C4-2B (cell line): ENCODE data around the gene SPTLC1.
"Not testable (repeated sequence)": the region's sequence is repeated elsewhere in the genome, so short reads cannot be mapped to it uniquely, and the experiment has no call there.

ENCODE experiments used
- H3K27ac ChIP-seq: fragments of 450-650 bp; 2 replicates; pipeline ENCODE4 v1.5.1; 2017
- CTCF ChIP-seq: fragments of 450-650 bp; conservative IDR thresholded peaks from 2 replicates; pipeline ENCODE4 v1.5.1; 2017; ENCODE audit warnings: mild to moderate bottlenecking
- ZFX ChIP-seq: fragments of 450-650 bp; IDR thresholded peaks from 2 replicates; pipeline ENCODE4 v1.6.1; 2017

The SPTLC1 gene

DNA sequence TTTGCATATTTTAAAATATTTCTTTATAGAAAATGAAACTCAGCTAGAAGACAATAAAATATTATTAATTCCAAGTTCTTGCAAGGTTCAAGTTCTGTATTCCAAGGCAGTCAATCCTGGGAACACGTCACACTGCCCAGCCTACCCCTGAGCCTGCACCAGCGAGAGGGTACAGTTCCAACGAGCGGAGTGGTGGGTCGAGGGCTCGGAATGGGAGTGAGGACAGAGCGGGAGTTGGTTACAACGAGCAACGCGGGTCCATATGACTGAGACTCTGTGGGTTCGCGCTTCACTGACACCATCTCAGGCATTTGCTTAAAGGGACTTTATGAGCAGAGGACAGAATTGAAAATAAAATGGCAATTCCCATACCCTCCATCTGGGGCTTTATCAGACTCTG is 40.0 kb upstream of the SPTLC1 start:
- TF ChIP-seq ZFX: no peak
- TF ChIP-seq CTCF: no peak
- no peak overlapping the region for H3K27ac ChIP-seq

DNA sequence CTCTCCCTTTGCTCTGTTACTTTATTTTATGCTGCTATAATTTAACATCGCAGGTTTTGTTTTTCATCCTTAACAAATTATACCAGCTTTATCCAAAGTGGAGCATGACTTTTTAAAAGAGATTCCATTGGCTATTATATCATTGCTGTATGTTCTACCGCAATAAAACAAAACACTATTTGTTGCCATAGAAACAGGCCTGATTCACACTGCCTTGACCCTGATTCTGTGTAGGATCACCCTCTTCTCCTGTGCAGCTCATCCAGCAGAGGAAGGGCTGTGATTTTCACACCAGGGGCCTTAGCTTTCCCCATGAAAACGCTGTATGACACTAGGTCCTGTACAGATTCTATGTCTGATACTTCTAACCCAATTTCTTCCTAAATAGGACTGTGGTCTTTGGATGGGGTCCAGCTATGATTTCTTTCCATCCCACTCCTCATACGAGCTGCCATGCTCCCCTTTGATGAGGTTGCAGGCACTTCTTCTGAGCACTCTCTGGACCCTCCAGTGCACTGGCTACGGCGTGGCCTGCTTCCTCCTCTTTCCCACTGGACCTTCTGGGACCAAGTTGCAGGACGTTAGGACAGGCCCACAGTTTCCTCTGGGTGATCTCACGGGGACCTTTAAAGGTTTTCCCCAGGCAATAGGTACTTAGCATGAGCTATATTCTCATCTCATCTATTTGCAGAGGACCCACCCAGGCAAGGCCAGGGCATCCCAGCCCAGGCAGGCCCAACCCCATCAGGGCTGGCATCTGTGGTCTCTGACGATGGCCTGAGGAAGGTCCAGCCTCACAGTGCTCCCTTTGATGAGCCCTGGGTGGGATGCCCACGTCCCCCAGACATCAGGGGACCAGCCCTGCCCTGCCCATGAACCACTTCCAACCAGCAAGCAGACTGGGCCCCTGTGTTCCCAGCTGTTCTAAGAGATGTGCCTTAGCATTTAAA is 38.5 kb upstream of the SPTLC1 start:
- H3K27ac ChIP-seq: not testable (repeated sequence)

DNA sequence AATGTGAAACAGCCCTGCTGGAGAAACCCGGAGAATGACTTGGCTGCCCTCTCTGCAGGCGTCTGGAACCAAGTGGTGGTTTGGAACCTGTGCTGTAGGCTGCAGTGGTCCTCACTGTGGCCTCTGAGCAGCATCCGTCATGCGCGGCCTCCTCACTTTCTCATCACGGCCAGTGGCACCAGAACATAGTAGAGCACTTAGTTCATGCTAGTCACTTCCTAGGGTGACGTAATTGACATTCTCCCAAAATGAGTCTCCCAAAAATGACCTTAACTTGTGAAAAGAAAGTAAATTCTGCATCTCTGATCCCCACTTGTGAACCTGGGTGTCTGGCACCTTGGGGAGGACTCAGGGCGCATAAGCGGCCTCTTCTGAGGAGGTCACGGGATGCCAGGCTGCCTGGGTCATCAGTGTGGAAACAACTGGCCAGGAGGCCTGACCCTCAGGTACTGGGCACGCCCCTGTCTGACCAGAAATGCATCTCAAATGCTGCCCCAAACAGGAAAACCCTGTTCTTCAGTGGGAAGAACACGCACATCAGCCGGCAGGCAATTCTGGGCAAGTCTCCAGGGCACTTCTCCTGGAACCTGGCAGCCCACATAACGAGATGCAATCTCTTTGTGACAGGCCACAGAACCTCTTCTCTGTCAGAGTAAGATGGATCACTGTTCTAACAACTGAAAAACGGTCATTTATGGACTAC is 36.6 kb upstream of the SPTLC1 start:
- no peak overlapping the region; the same call in 1 of the 2 replicates for H3K27ac ChIP-seq

GRCh38 chr9:92150501-92151470 is 35.6 kb upstream of the SPTLC1 start:
- H3K27ac ChIP-seq: not testable (repeated sequence)

More for the DNA sequence above, 36.6 kb upstream of the SPTLC1 start:
- TF ChIP-seq CTCF (no peak), ZFX (no peak)

GRCh38 chr9:92147852-92148180 is 32.6 kb upstream of the SPTLC1 start:
- TF ChIP-seq CTCF (no peak), ZFX (no peak)
- no peak overlapping the region for H3K27ac ChIP-seq

DNA sequence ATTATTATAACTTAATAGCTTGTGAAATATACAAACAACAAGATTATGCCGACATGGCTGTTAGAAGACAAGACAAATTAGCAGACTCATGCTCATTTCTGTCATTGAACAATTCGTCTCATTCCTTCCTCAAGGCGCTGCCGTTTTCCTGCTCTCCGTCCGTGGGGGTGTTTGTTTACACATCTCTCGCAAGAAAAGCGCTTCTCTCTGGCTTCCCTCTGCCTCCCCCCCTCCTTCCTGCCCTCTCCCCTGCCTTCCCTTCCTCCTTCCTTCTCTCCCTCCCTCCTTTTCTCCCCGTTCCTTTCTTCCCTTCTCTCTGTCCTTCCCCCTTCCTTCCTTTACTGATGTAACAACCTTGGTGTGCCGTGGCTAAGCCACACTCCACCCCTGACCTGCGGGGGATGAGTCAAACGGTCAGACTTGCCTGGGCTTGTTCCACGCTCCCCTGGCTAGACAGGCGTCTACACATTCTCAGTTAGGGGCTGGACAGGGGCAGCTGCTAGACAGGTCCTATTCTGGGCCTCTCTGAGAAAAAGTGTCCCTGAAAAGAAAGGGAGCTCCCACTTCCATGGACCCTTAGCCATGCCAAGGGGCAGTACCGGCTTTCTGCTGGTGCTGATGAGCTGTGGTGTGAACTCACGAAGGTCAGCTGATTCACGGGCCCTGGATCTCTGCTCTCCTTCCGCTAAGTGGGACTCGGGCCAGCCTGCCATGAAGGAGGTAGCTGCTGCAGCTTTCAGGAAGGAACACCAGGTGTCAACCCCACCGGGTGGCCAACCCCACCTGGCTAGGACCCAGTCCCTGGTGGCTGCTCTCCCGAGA is 32.0 kb upstream of the SPTLC1 start:
- no peak overlapping the region for H3K27ac ChIP-seq
- TF ChIP-seq ZFX (no peak), CTCF (no peak)

DNA sequence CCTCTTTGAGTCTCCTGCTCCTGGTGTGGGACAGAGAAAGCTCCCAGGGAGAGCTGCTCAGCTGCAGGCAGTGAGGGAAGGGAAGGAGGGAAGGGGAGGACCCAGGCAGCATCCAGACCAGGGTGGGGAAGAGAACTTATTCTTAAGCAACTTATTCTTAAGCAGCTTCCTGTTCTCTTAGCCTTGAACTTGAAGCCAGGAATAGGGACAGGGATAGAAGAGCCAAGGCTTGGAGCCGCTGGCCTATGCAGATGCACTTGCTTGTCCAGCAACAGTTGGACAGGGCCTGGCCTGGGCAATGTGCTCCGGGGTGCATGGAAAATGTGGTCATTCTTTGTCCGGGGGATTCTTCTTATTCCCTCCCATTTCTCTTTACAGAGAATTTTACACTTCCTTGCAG is 31.4 kb upstream of the SPTLC1 start:
- no peak overlapping the region for H3K27ac ChIP-seq
- TF ChIP-seq ZFX: no peak
- no peak for TF ChIP-seq CTCF

DNA sequence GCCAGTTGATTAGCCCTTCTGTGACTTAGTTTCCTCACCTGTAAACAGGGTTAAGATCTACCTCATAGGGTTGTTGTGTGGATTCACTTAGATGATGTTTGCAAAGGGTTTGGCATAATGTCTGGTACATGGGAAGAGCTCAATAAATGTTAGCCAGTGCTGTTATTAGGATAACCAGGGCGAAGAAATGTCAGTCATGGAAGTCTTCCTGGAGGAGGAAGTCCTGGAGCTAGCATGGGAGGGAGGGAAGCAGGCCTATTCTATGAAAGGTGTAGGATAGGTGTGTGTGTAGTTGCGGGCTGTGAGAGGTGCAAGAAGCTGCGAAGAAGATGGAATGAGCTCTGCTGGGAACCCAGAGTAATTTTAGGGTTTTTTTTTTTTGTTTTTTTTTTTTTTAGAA is 30.6 kb upstream of the SPTLC1 start:
- H3K27ac ChIP-seq: not testable (repeated sequence)
